Right forelimb (tissue), 1 donor: ENCODE results near the gene THBD.

Source experiments
- DNase-seq: peaks from one replicate; pipeline ENCODE4 v3.0.0-alpha.2; 2018

THBD gene

DNA sequence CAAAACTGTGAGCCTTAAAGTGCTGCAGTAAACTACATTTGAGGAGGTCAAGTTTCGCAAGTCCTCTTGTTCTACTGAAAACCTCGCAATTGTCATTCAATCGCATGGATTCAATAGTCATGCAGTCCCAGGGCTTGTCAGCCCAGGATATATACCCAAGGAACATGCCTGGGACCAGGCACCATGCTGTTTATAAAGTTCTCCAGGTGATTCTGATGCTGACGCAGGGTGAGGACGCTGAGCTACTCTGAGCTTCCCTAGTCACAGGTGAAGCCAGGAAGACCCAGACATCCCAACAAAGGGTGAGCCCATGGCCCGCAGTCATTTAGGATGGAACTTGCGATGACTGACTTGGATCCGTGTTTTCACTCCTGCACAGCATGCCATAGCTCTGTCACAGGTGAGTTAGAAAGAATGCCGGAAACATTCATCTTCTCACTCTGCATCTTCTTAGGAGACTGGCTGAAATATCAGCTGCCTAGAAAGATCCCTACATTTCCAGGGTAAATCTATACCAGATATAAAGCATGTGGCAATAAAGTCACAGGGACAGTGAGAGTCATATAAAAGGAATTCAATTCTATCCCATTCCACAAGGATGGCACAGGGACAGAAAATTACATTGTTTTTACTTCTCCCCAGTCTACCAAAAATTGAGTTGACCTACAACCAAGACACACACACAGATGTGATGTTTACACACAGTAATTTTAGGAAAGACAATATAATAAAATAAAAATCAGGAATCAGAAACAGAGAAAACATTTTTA, 41.4 kb downstream of the THBD start:
- no peak for DNase-seq

DNA sequence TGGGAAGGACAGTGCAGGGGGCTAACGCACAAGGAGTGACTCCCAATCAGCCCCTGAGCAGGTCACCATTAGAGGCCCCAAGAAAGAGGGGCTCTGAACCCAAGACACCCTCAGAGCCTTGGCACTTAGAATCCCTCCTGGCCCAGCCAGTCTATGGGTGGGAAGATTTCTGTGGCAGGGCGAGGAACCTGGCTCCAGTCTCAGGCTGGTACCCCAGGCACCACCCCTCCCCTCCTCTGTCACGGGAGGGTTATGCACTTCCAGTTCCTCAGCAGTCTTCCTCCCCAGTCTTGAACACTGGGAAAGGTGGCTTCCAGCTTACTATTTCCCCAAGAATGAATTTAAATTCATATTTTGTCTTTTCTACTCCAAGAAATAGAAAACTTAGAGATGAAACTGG, 42.0 kb downstream of the THBD start:
- no peak for DNase-seq

DNA sequence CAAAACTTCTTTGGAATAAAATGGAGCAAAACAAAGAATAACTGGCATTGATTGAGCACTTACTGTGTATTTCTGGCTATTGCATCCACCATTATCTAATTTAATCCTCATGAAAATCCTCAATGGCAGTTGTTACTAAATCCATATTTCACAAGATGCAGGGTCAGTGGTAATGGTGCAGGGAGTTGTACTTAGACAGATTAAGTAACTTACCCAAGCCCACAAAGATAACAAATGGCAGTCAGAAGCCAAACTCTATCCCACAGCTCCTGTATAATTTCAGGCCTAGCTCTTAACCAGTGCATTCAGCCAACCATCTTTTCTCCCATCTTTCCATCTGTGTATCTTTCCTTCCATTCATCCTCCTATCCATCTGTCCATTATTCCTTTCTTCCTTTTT, 43.7 kb downstream of the THBD start:
- no peak for DNase-seq

DNA sequence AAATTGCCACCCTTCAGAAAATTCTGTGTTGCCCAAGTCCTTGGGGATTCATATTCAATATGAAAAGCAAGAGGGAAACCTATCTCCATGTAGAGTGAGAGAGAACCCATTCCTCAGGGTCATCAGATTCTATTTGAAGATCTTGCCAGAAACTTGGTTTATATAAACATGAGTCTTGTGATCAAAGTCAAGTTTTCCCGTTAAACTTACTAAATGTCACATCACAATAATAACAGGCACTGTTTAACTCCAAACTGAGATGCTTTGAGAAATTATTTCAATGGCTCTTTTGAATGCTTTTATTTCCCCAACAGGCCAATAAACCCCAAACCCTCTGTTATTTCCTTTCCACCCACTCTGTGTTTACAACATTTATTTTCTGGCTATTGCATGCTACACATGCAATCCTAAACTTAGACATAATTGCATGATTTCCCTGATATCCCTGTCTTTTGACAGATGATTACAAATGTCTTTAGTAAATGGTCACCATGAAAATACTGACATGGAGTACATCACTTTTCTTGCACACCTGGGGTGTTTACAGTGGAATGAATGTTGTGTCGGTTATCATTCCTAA, 45.5 kb downstream of the THBD start:
- no peak for DNase-seq

DNA sequence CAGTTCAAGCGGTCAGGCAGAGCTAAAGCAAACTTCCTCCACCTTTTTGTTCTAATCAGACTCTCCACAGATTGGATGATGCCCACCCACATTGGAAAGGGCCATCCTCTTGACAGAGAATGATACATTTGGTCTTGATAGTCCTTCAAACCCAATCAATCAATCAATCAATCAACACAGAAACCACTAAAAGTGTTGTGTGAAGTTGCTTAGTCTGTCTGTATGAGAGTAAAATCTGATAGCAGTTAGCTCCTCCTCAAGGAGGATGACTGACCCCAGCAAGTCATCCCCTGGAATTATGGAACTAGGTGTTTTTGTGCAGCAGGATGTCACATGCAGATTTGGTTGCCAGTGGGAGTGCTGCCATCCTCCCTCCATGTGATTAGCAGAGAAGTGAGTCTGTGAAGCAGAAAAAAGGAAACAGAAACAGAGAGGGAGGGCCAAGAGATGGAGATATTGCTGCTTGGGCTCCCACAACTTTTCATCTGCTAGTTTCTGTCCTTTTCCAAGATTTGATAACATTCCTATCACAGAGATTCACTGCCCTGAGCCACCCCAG, 46.3 kb downstream of the THBD start:
- no peak for DNase-seq

DNA sequence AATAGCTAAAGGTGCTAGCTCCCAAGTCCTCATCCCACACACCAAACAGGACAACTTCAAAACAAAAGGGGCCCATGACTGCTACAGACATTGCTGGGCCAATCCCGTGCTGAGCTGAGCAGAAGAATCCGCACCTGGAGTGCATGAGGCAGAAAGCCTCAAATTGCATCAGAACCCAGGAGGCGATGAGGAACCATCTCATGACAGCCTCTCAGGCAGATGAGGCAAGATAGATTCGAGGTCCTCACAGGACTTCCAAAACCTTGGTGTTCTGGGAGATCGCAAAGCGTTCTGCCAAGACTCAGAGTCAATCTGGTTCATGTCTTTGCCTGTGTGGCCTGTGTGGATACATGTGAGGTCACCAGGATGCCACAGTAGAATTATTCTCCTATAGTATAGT, 47.2 kb downstream of the THBD start:
- DNase-seq, result no peak

DNA sequence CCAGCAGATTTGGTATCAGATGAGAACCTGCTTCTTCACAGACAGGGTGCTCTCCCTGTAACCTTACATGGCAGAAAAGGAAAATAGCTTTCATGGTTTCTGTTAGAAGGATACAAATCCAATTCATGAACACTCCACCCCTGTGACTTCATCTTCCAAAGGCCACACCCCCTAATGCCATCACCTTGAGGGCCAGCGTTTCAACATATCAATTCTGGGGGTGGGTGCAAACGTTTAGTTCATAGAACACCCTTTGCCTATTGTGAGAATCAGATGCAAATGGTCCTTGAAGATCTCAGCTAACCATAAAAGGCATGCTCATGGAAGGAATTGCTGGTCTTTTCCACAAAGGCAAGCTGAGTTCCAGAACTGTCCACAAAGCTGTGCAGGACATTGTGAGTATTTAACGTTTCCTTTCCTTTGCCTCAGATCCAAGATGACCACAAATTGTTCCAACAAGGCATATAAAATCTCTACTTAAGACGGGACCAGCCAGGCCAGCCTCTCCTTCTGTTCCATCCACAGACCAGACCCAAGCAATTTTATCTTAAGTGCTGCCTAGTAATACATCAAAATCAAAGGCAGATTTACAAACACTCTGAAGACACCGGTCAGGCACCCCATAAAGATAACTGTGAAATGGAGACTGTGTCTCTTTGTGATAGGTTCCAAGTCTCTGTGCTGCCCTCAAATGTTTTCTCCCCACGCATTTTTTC, 49.1 kb downstream of the THBD start:
- DNase-seq, result no peak

DNA sequence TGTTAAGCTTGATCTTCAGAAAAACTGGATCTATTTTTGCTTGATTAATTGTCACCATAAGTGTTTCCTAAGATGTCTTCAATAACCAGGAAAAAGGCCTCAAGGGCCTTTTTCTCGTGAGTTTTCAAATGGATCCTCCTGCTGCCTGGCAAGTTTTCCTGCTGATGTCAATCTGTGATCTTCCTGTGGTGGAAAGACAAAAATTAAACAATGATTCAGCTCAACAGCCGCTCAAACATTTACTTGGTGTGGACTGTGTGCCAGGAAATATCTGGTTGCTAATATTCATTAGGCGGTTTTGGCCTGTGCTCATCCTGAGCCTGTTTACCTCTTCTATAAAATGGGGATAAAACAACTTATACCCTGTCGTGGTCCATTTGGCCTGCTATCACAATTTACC, 49.7 kb downstream of the THBD start:
- DNase-seq, result no peak

DNA sequence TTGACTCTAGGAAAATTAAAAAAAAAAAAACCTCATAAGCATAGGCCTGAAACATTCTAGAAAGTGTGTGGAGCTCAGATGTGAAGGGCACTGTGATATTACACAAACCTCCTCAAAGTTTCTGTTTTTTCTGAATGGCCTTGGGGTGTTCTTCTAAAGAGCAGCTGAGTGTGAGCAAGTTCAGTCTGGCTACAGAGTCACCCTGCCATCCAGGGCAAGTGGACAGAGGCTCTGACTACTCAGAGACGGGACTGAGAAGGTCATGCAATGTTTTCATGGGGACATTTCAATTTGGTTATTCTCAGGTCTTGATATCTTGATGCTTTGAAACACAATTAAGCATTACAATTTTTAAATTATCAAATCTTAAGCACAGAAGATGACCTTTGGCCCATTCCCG, 51.0 kb downstream of the THBD start:
- no peak for DNase-seq

DNA sequence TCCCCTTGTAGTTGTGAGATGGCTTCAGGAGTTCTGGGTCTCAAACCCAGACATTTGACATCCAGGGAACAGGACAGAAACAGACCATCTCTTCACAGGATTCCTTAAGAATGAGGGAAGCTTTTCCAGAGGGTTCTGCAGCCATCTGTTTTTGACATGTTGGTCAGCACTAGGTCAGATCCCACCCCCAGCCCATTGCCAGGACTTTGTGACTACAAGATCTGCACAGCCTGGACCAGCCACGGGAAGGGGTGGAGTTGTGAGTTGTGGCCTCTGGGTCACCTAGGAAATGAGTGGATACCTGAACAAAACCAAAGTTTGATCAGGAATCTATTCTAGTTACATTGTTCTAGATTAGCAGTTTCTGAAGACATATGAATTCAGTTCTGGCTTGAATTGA, 53.5 kb downstream of the THBD start:
- DNase-seq, result no peak
